Measurements from ENCODE around the gene ANO7.

- TF ChIP-seq CTCF (IDR thresholded peaks at IDR 0.05; ENCODE audit: borderline replicate concordance, extremely low read depth, low read length, poor library complexity, severe bottlenecking): no peak
- TF ChIP-seq EZH2 (IDR thresholded peaks at IDR 0.05; ENCODE audit: borderline replicate concordance, low read depth, low read length, severe bottlenecking): no peak
Observed at GRCh38 chr2:241200822-241201395, 12.4 kb downstream of the ANO7 start.

Measured in DND-41 (cell line).